ENCODE results near the gene HMSD. TPM values are rescaled to one million over a fixed set of nuclear protein-coding genes. Genes with fewer than 3 reads are reported as not detected.

The HMSD gene
- total RNA-seq, 6 donors from 2014 or later, result 0.30 to 2.9 (median 1.0) TPM; not detected in 2

DNA sequence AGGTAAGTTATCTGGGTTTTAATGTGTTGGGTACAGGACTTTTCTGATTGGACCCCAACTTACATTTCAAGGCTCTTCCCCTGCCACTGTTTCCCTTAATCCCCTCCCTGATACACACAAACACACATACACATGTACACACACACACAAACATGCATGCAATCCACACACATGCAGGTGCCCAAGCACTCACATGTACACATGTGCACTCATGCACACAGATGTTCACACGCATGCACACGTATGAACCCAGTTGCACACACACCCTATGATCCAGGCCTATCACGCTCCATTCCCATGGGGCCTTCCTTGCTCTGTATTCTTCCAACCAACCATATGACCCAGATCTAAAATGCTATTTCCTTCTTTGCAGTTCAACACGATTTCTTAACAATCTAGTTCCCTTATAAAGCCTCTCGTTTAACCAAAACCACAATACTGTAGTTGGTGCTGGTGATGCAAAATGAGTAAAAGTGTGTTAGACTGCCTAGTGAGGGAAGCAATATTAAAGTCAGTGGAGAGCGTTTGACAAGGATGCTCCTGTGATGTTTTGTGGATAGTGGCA, 31.9 kb downstream of the HMSD start:
- Histone ChIP-seq H3K4me3 (no peak overlapping the region), H3K27me3 (no peaks in the 10 kb centered on the region), H3K27ac (peak overlapping the region in 1 of 4 donors; percentile 40), H3K36me3 (peaks cover 5 to 58% (median 36%) of the 10 kb centered on the region in 4 donors), H3K9me3 (no peaks in the 10 kb centered on the region), H3K4me1 (peaks cover 7 to 23% (median 12%) of the 10 kb centered on the region in 4 donors)
- no peak for TF ChIP-seq EP300 (IDR thresholded peaks at IDR 0.05)
- TF ChIP-seq, protein P1, sequence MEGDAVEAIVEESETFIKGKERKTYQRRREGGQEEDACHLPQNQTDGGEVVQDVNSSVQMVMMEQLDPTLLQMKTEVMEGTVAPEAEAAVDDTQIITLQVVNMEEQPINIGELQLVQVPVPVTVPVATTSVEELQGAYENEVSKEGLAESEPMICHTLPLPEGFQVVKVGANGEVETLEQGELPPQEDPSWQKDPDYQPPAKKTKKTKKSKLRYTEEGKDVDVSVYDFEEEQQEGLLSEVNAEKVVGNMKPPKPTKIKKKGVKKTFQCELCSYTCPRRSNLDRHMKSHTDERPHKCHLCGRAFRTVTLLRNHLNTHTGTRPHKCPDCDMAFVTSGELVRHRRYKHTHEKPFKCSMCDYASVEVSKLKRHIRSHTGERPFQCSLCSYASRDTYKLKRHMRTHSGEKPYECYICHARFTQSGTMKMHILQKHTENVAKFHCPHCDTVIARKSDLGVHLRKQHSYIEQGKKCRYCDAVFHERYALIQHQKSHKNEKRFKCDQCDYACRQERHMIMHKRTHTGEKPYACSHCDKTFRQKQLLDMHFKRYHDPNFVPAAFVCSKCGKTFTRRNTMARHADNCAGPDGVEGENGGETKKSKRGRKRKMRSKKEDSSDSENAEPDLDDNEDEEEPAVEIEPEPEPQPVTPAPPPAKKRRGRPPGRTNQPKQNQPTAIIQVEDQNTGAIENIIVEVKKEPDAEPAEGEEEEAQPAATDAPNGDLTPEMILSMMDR (IDR thresholded peaks at IDR 0.05), result no peak
- no peak for TF ChIP-seq POLR2AphosphoS5 (IDR thresholded peaks at IDR 0.05)
- no peak for TF ChIP-seq POLR2A (IDR thresholded peaks at IDR 0.05)
- DNase-seq (no peak), ATAC-seq (ENCODE audit: low FRiP score in 2 of 2) (peak in 1 of 2 donors; percentile 28)
- WGBS, 2 donors, result 66 to 79% methylated on average over 6 of the region's 6 CpGs

DNA sequence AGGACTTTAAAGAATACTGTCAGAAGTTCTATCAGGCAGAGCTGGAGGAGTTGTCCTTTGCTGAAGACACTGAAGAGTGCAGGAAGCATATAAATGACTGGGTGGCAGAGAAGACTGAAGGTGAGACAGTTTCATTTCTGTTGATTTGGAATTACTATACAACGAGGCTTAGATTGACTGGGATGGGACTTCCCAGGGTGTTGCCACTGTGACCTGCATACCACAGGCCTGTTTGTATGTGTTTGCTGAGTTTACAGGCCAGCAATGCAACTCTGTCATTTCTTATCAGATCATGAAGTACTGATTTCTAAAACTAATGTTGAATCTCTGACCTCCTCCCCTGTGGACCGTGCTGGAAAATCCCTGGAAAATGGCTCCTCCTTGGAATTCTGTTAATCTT, 32.6 kb downstream of the HMSD start:
- Histone ChIP-seq H3K4me3 (no peak overlapping the region), H3K36me3 (peaks cover 5 to 65% (median 39%) of the 10 kb centered on the region in 4 donors), H3K27me3 (no peaks in the 10 kb centered on the region), H3K9me3 (no peaks in the 10 kb centered on the region), H3K4me1 (peaks cover 7 to 22% (median 12%) of the 10 kb centered on the region in 4 donors), H3K27ac (no peak overlapping the region)
- DNase-seq (no peak), ATAC-seq (ENCODE audit: low FRiP score in 2 of 2) (no peak)
- WGBS, 2 donors, result 67 to 72% methylated on average over 2 of the region's 2 CpGs
- TF ChIP-seq EP300 (IDR thresholded peaks at IDR 0.05), result no peak
- TF ChIP-seq POLR2AphosphoS5 (IDR thresholded peaks at IDR 0.05), result no peak
- TF ChIP-seq, protein P1 (IDR thresholded peaks at IDR 0.05), result no peak
- no peak for TF ChIP-seq POLR2A (IDR thresholded peaks at IDR 0.05)

DNA sequence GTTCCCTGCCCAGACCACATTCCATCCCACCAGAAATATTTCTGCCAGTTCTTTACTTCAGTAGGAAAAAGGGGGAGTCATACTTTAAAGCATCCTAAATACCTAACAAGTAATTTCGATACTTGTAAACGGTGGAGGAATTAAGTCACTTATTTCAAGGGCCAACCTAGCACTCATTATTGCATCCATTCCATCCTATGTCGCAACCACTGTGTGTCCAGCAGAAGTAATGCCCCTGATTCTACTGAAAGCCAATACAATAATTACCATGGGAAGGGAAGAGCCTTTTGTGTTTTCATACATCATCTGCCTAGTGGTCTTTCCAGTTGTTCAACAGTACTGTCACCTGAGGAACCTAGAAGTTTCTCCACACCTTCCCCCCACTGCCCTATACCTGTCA, 33.3 kb downstream of the HMSD start:
- Histone ChIP-seq H3K9me3 (no peaks in the 10 kb centered on the region), H3K27ac (no peak overlapping the region), H3K36me3 (peaks cover 9 to 72% (median 46%) of the 10 kb centered on the region in 4 donors), H3K4me1 (peaks cover 7 to 22% (median 12%) of the 10 kb centered on the region in 4 donors), H3K27me3 (no peaks in the 10 kb centered on the region), H3K4me3 (no peak overlapping the region)
- 63 to 81% methylated on average over 3 of the region's 3 CpGs for WGBS, 2 donors
- TF ChIP-seq EP300 (IDR thresholded peaks at IDR 0.05) (no peak), POLR2A (IDR thresholded peaks at IDR 0.05) (no peak), POLR2AphosphoS5 (IDR thresholded peaks at IDR 0.05) (no peak)
- TF ChIP-seq, protein P1 (IDR thresholded peaks at IDR 0.05), result no peak
- DNase-seq, result no peak
- no peak for ATAC-seq (ENCODE audit: low FRiP score in 2 of 2)

DNA sequence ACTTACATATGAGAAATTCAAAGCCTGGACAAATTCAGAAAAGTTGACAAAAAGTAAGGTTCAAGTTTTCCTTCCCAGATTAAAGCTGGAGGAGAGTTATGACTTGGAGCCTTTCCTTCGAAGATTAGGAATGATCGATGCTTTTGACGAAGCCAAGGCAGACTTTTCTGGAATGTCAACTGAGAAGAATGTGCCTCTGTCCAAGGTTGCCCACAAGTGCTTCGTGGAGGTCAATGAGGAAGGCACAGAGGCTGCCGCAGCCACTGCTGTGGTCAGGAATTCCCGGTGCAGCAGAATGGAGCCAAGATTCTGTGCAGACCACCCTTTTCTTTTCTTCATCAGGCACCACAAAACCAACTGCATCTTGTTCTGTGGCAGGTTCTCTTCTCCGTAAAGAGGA, 37.8 kb downstream of the HMSD start:
- Histone ChIP-seq H3K36me3 (peaks cover 9 to 74% (median 52%) of the 10 kb centered on the region in 4 donors), H3K4me1 (no peaks in the 10 kb centered on the region), H3K27me3 (no peaks in the 10 kb centered on the region), H3K9me3 (no peaks in the 10 kb centered on the region), H3K4me3 (no peak overlapping the region), H3K27ac (no peak overlapping the region)
- ATAC-seq (ENCODE audit: low FRiP score in 2 of 2) (no peak), DNase-seq (no peak)
- no peak for TF ChIP-seq EP300 (IDR thresholded peaks at IDR 0.05)
- no peak for TF ChIP-seq POLR2AphosphoS5 (IDR thresholded peaks at IDR 0.05)
- TF ChIP-seq, protein P1 (IDR thresholded peaks at IDR 0.05), result no peak
- no peak for TF ChIP-seq POLR2A (IDR thresholded peaks at IDR 0.05)
- 82 to 88% methylated on average over 7 of the region's 7 CpGs for WGBS, 2 donors

DNA sequence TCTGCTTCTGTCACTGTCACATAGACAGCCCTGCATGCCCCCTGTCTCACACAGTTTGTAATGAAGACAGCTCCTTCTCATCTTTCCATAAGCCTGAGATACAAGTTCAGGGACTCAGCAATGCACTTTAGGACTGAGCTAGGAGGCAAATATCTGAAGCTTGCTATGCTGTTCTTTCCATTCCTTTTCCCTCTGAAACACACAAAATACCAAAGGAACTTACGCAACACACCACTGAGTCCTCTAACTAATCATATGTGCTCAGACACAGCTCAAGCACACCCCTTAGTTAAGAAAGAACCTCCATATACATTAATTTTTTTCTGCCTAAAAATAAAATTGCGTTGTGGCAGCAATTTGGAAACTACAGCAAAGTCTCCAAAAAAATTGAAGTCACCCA, 38.6 kb downstream of the HMSD start:
- H3K27ac ChIP-seq, result no peak overlapping the region
- H3K27me3 ChIP-seq, result no peaks in the 10 kb centered on the region
- no peak for DNase-seq
- H3K9me3 ChIP-seq, result no peaks in the 10 kb centered on the region
- WGBS, 2 donors, result 40 to 78% methylated on average over 2 of the region's 2 CpGs
- ATAC-seq (ENCODE audit: low FRiP score in 2 of 2), result no peak
- TF ChIP-seq, protein P1 (IDR thresholded peaks at IDR 0.05), result no peak
- TF ChIP-seq EP300 (IDR thresholded peaks at IDR 0.05), result no peak
- TF ChIP-seq POLR2AphosphoS5 (IDR thresholded peaks at IDR 0.05), result no peak
- no peak for TF ChIP-seq POLR2A (IDR thresholded peaks at IDR 0.05)
- no peaks in the 10 kb centered on the region for H3K4me1 ChIP-seq
- H3K4me3 ChIP-seq, result no peak overlapping the region
- H3K36me3 ChIP-seq, result peaks cover 9 to 66% (median 43%) of the 10 kb centered on the region in 4 donors

Measured in upper lobe of left lung (tissue), 6 donors.